Stomach (tissue), 9 donors: ENCODE measurements around the gene MYT1. TPM values are rescaled to one million over a fixed set of nuclear protein-coding genes. Genes with fewer than 3 reads are reported as not detected.

ENCODE experiments used
- DNase-seq, 2 donors: peaks; one replicate each; pipeline versions ENCODE4 v3.0.0 to v3.0.0-alpha.2; 2013 to 2019
- H3K27ac ChIP-seq, 5 donors: fragments of 200-600 bp in 4 of 5; sonication (generic) in 4 of 5; one replicate each; pipeline ENCODE4 v1.5.1; 2013 to 2019; ENCODE audit warnings: mild to moderate bottlenecking in 1 of 5, moderate library complexity in 1 of 5
- H3K27me3 ChIP-seq, 3 donors: fragments of 200-600 bp; sonication (generic); one replicate each; pipeline ENCODE4 v1.5.1; 2017 to 2019; ENCODE audit warnings: mixed run types in 1 of 3
- H3K36me3 ChIP-seq, 4 donors: fragments of 200-600 bp; sonication (generic); 1 replicate in 3 of 4; 2 replicates in 1 of 4; pipeline ENCODE4 v1.5.1; 2016 to 2019
- H3K4me1 ChIP-seq, 4 donors: fragments of 200-600 bp; sonication (generic); one replicate each; pipeline ENCODE4 v1.5.1; 2016 to 2019
- H3K4me3 ChIP-seq, 4 donors: fragments of 200-600 bp; sonication (generic) in 3 of 4; one replicate each; pipeline ENCODE4 v1.5.1; 2016 to 2019; ENCODE audit warnings: mild to moderate bottlenecking in 1 of 4
- H3K9me3 ChIP-seq, 4 donors: fragments of 200-600 bp; sonication (generic); one replicate each; pipeline ENCODE4 v1.5.1; 2016 to 2019
- EP300 ChIP-seq: sonication (generic); formaldehyde crosslinking; IDR thresholded peaks from one replicate; pipeline ENCODE4 v1.6.1; 2017; ENCODE audit warnings: antibody characterized with exemption
- POLR2A ChIP-seq, 4 donors: fragments of 450-650 bp; IDR thresholded peaks; one replicate each; pipeline ENCODE4 v1.6.1; 2016; ENCODE audit warnings: antibody characterized with exemption in 4 of 4, control low read depth in 2 of 4, mild to moderate bottlenecking in 1 of 4, moderate library complexity in 1 of 4
- POLR2AphosphoS5 ChIP-seq, 3 donors: sonication (generic); formaldehyde crosslinking; IDR thresholded peaks; one replicate each; pipeline ENCODE4 v1.6.1; 2016; ENCODE audit warnings: antibody characterized with exemption in 3 of 3
- WGBS, 5 donors: extraction: QIAGEN DNeasy Blood & Tissue Kit in 3 of 5; methylation state at CpG; one replicate each; pipeline versions ENCODE4 v1.1.5 to v1.1.7; 2013 to 2018; 5-methylcytosine and 5-hydroxymethylcytosine counted together
- intact Hi-C: fragments of 100-400 bp; cut with DNase I; formaldehyde crosslinking; loops from one replicate; pipeline ENCODE4 v1.15.1; 2023; ENCODE audit warnings: low total_unique reads
- polyA plus RNA-seq, 3 donors: library from polyadenylated mRNA; stranded (reverse); fragments of 200-250 nt; gene quantifications; one replicate each; pipeline ENCODE4 v1.2.3, GENCODE V29; 2013
- total RNA-seq, 5 donors: library from RNA; depleted of rRNA; stranded (reverse); fragments of >200 nt; gene quantifications; one replicate each; pipeline versions ENCODE4 v1.1.0 to v1.2.3, GENCODE V29; 2014 to 2016
- TF ChIP-seq, protein P1 (sequence below), 7 experiments: fragments of 450-650 bp in 4 of 7; fragments of 200-600 bp in 3 of 7; sonication (generic) in 3 of 7; IDR thresholded peaks; one replicate each; pipeline ENCODE4 v1.5.1; 2016 to 2019; ENCODE audit warnings: antibody characterized with exemption in 7 of 7, control low read depth in 2 of 7, mild to moderate bottlenecking in 1 of 7
- donor health status: healthy with polysubstance abuse.
- donor health status: Bipolar disorder and iron deficiency.
- donor health status: healthy.

MYT1 gene
- total and polyA plus RNA-seq, 8 donors = 0.08 to 0.55 (median 0.25) TPM; not detected in 5

DNA sequence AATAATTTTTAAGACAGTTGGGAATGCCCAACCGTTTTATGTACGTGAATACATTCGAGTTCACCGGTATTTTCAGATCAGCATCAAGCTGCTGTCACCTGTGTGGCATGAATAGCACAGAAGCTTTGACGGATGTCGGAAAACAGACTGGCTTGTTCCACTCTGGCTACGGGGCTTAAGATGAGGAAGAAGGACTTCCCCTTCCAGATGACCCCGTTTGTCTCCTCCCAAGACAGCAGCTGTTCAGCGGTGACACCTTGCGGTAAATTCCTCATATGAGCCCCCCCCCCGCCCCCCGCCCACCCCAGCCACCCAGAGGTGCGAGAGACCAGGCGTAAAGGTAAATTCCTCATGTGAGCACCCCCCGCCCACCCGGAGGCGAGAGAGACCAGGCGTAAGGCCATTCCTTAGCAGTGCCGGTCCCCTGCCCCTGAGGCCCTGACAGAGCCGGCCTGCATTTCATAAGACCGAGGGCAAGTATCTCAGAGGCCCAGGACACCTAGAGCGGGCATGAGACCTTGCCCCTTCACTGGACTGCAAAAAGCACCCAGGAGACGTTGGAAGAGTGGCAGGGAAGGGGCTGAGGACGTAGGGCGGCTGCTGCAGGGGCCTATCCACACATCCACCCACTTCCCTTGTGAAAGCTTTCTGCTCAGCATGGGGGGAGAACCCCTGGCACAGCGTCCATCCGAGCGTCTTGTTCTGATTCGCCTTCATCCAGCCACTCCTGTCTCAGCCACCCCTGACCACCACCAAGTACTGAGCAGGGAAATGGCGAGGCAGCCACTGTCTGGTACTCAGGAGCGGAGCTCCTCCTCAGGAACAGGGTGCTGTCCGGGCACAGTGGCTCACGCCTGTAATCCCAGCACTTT lies 84.0 kb downstream of the MYT1 start:
- no peak for TF ChIP-seq POLR2A (IDR thresholded peaks at IDR 0.05)
- no peak for TF ChIP-seq EP300
- TF ChIP-seq, protein P1, sequence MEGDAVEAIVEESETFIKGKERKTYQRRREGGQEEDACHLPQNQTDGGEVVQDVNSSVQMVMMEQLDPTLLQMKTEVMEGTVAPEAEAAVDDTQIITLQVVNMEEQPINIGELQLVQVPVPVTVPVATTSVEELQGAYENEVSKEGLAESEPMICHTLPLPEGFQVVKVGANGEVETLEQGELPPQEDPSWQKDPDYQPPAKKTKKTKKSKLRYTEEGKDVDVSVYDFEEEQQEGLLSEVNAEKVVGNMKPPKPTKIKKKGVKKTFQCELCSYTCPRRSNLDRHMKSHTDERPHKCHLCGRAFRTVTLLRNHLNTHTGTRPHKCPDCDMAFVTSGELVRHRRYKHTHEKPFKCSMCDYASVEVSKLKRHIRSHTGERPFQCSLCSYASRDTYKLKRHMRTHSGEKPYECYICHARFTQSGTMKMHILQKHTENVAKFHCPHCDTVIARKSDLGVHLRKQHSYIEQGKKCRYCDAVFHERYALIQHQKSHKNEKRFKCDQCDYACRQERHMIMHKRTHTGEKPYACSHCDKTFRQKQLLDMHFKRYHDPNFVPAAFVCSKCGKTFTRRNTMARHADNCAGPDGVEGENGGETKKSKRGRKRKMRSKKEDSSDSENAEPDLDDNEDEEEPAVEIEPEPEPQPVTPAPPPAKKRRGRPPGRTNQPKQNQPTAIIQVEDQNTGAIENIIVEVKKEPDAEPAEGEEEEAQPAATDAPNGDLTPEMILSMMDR (IDR thresholded peaks at IDR 0.05) = no peak
- TF ChIP-seq POLR2AphosphoS5 (IDR thresholded peaks at IDR 0.05) = no peak
- H3K36me3 ChIP-seq = no peaks in the 10 kb centered on the region
- no peaks in the 10 kb centered on the region for H3K9me3 ChIP-seq
- no peaks in the 10 kb centered on the region for H3K4me1 ChIP-seq
- peak in 1 of 2 donors; percentile 10 for DNase-seq
- WGBS, 5 donors = 64 to 68% (median 65%) methylated on average over 23 to 33 of the region's 33 CpGs
- intact Hi-C loops = no loop called here
- H3K4me3 ChIP-seq = no peak overlapping the region
- H3K27ac ChIP-seq = no peak overlapping the region
- peaks cover 0 to 63% (median 0%) of the 10 kb centered on the region in 3 donors for H3K27me3 ChIP-seq

DNA sequence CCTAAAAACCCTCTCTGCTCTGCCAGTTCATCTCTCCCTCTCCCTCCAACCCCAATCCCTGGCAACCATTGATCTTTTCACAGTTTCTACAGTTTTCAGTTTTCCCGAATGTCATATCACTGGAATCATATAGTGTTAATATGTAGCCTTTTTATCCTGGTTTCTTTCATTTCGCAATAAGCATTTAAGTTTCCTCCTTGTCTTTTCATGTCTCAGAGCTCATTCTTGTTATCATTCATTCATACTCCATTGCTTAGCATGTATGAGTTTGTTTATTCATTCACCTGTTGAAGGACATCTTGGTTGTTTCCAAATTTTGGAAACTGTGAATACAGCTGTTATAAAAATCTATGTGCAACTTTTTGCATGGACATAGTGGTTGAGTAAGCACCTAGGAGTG lies 85.8 kb downstream of the MYT1 start:
- H3K4me3 ChIP-seq = no peak overlapping the region
- WGBS, 5 donors = 69 to 85% (median 83%) methylated on average over 2 of the region's 2 CpGs
- intact Hi-C loops = no loop called here

DNA sequence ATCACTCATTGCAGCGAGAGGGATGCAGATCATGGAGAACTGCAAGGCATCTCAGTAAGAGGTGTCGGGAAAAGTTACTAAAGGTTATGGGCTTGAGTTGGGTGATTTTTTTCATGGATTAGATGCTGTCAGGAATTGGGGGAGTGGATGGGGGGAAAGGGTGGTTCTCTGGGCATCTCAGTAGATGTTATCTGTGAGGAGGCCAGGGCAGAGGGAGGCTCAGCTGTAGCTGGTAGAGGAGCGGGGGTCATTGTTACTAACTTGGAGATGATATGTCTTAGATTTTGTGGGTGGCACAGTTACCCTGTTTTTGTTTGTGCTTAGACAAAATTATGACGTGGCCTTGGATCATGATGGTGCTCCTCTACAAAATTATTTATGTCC lies 88.7 kb downstream of the MYT1 start:
- Histone ChIP-seq H3K27ac (no peak overlapping the region), H3K4me3 (no peak overlapping the region), H3K4me1 (peaks cover 11 to 25% (median 20%) of the 10 kb centered on the region in 4 donors), H3K9me3 (no peaks in the 10 kb centered on the region), H3K27me3 (peaks cover 0 to 26% (median 0%) of the 10 kb centered on the region in 3 donors), H3K36me3 (no peaks in the 10 kb centered on the region)
- no peak for TF ChIP-seq POLR2AphosphoS5 (IDR thresholded peaks at IDR 0.05)
- TF ChIP-seq, protein P1 (IDR thresholded peaks at IDR 0.05) = no peak
- no peak for TF ChIP-seq EP300
- TF ChIP-seq POLR2A (IDR thresholded peaks at IDR 0.05) = no peak
- intact Hi-C loops = no loop called here
- DNase-seq = no peak
- WGBS, 5 donors = 85 to 96% (median 92%) methylated on average over 4 of the region's 4 CpGs

More for the DNA sequence above, 85.8 kb downstream of the MYT1 start:
- Histone ChIP-seq H3K9me3 (no peaks in the 10 kb centered on the region), H3K4me1 (peaks cover 0 to 4% (median 3%) of the 10 kb centered on the region in 4 donors), H3K27ac (no peak overlapping the region), H3K36me3 (no peaks in the 10 kb centered on the region), H3K27me3 (peaks cover 0 to 53% (median 0%) of the 10 kb centered on the region in 3 donors)
- no peak for DNase-seq
- TF ChIP-seq POLR2A (IDR thresholded peaks at IDR 0.05) = no peak
- no peak for TF ChIP-seq POLR2AphosphoS5 (IDR thresholded peaks at IDR 0.05)

DNA sequence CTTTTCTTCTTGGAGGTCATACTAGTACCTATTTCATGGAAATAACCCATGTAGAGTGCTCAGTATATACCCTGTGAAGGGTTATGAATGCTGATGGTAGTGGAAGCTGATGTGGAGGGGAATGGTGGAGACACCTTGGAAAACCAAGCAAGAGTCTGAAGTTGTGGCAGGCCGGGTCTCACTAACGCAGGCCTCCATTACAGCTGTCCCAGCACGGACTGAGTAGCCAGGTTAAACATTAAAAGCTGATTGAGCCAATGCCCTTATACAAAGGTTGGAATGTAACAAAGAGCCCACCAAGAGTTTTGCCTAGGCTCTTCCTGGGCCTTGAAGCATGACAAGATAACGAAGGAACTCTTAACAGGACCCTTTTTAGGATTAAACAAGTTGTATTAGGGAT lies 89.2 kb downstream of the MYT1 start:
- DNase-seq = no peak
- H3K4me1 ChIP-seq = peaks cover 12 to 29% (median 21%) of the 10 kb centered on the region in 4 donors

More for the DNA sequence above, 89.2 kb downstream of the MYT1 start:
- peaks cover 0 to 22% (median 0%) of the 10 kb centered on the region in 3 donors for H3K27me3 ChIP-seq
- no peak overlapping the region for H3K4me3 ChIP-seq
- WGBS, 5 donors = 58 to 81% (median 73%) methylated on average over 4 of the region's 4 CpGs
- no peak for TF ChIP-seq POLR2AphosphoS5 (IDR thresholded peaks at IDR 0.05)
- TF ChIP-seq, protein P1 (IDR thresholded peaks at IDR 0.05) = no peak
- no peak for TF ChIP-seq POLR2A (IDR thresholded peaks at IDR 0.05)
- TF ChIP-seq EP300 = no peak
- intact Hi-C loops = no loop called here
- no peaks in the 10 kb centered on the region for H3K36me3 ChIP-seq
- H3K27ac ChIP-seq = no peak overlapping the region
- H3K9me3 ChIP-seq = no peaks in the 10 kb centered on the region
